Fibroblast of skin of scalp (primary cell): Measurements from ENCODE around the gene CTF1.

ENCODE experiments used
- DNase-seq: peaks from one replicate; pipeline ENCODE4 v3.0.0-alpha.2; 2013

CTF1 gene

DNA sequence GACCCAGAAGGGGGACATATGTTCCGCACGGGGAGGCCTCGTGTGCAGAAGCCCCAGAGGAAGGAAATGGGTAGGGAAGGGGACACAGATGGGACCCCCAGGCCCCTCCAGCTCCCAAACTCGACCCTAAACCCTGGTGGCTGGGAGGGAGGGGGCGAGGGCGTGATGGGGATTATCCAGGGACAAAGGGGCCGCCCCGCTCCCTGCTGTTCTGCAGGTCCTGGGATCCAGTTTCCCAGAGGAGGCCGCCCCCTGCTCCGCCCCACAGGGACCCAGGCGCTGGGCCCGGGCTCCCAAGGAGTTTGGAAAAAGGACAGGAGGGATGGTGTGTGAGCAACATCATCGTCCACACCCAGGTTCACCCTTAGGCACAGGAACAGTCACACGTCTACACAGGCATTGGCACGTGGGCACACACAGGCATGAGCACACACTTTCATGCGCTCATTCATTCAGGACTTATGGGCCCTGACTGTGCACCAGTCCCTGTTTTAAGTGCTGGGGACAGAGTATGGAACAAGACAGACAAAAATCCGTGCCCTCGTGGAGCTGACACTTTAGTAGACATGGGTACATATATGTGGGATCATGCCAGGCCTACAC is 14.1 kb downstream of the CTF1 start:
- DNase-seq: no peak

DNA sequence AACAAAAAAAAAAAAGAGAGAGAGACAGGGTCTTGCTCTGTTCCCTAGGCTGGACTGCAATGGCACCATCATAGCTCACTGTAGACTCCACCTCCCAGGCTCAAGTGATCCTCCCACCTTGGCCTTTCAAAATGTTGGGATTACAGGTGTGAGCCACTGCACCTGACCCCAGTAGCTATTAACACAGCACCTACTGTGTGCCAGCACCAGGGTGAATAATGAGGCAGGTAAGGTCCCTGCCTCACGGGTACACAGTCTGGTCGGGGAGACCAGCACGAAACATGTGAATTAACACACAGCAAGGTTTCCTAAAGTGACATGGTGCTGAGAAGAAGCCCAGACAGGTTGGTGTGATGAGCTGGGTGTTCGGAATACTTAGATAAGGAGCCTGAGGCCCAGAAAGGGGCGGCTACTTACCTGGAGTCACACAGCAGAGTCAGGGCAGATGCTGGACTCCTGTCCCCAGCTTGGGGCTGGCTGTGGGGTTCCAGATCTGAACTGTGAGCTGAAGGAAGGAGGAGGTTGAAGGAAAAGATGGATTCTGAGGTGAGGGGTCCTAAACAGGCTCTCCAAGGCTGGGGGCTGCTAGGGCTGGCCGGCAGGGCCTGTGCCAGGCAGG is 16.5 kb downstream of the CTF1 start:
- DNase-seq: no peak

DNA sequence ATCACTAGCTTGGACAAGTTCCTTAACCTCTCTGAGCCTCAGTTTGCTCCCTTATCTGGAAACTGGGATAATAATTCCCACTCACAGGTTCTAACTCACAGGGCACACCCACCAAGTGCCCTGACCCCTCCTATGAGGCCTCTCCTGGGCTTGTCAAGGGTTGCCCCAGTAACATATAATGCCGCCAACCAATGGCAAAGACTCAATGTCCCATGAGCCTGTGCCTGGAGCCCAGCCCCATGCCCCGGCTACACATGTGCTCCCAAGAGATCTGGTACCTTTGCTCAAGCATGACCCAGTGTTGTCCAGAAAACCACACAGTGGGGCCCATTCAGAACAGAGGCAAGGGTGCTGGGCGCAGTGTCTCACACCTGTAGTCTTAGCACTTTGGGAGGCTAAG is 18.4 kb downstream of the CTF1 start:
- DNase-seq: no peak

DNA sequence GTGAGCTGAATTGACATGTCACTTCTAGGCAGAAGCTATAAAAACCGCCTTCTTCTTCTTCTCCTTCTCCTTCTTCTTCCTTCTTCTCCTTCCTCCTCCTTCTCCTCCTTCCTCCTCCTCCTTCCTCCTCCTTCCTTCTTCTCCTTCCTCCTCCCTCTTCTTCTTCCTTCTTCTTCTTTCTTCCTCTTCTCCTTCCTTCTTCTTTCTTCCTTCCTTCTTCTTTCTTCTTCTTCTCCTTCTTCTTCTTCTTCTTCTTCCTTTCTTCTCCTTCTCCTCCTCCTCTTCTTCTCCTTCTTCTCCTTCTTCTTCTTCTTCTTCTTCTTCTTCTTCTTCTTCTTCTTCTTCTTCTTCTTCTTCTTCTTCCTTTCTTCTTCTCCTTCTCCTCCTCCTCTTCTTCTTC is 22.2 kb downstream of the CTF1 start:
- DNase-seq: no peak

DNA sequence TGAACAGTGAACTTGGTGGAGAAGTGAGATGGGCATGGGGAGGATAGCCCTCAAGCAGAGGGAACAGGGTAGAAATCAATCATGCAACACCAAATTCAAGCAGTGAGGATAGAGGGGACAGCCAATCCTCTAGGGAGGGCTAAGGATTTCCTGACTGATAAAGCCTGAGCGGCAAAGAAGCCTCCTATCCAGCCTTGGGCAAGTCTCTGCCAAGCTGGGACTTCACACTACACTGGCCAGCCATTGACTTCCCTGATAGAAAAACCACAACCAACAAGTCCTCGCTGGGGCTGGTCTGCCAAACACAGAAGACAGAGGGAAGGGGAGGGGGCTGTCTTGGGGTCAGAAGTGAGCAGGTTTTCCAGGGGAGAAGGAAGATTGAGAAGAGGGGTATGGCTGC is 24.5 kb downstream of the CTF1 start:
- DNase-seq: no peak

DNA sequence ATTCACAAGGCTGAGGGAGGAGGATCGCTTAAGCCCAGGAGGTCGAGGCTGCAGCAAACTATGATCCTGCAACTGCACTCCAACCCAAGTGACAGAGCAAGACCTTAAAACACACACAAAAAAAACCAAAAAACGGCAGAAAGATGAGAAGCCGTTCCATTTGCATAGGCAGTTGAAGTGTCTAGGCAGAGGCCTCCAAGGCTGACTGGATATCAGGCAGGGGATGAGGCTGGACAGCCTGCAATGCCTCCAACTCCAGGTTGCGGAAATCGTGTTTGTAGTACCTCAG is 25.0 kb downstream of the CTF1 start:
- DNase-seq: no peak

DNA sequence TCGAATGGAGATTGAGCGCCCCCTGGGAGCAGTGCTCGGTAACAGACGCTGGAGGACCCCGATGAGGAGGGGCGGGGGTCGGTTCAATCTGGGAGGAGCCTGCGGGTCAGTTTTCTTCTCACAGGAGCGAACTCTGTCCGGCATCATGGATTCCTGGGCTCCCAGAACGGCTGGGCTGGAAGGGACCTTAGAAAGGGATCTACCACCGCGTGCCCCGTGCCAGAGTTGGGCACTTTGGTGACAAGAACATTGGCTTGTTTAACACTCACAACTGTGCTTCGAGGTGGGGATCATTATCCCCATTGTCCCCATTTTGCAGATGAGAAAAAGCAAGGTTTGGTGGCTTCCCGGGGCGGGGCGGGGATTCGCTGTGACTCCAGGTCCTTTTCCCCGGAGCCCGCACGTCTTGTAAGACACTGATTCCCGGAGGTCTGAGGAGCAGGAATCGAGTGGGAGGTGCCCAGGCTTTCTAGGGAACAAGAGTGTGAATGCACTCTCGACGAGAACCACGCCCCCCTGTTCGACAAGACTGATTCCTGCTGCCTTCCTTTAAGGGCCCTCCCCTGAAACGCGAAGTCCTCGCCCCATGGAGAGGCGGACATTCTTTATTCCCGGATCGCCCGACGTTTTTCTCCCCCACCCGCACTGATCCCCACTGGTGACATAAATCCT is 25.5 kb downstream of the CTF1 start:
- DNase-seq: peak; percentile 90

DNA sequence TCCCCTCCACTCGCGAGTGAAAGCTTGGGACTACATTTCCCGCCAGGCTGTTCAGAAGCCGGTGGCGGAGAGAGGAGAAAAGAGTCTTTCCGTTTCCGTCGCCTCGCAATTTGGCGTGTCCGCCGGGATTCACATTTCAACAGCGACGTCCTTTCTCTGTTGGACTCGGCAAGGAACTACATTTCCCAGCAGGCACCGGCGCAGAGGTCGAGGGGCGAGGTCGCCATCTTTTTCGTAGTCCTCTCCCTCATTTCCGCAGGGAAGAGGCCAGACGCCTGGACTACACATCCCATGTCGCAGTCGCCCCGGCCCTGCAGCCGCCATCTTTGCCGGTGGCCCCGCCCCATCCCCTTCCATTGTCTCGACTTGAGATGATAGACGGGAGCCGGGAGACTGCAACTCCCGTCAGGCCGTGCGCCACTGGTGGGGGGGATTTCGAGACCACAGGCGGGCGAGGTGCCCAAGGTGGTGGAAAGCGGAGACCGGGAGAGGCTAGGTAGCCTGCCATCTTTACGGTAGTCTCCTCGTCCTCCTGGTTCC is 26.1 kb downstream of the CTF1 start:
- peak; percentile 100 for DNase-seq

DNA sequence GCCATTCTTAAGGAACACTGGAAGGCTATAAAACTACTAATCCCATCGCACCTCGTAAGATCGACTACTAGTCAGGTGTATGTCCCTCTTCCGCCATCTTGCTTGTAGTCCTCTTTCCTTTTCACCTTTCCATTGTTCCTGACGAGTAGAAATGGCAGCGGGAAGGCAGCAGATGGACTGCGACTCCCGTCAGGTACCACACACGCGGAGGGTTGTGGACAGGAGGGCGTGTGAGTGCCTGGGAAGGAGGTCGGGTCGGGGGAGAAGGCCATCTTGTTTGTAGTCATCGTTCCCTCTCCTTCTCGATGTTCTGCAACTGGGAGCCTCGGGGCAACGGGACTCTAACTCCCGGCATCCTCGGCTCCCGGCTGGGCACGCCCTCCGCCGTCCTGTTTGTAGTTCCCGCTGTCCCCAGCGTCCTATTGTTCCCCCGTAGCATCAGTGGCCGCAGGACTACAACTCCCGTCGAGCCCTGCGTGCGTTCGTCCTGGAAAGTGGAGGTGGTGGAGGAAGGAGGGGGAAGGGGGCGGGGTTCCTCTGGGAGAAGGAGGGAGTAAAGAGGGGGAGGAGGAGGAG is 26.6 kb downstream of the CTF1 start:
- DNase-seq: peak; percentile 100

DNA sequence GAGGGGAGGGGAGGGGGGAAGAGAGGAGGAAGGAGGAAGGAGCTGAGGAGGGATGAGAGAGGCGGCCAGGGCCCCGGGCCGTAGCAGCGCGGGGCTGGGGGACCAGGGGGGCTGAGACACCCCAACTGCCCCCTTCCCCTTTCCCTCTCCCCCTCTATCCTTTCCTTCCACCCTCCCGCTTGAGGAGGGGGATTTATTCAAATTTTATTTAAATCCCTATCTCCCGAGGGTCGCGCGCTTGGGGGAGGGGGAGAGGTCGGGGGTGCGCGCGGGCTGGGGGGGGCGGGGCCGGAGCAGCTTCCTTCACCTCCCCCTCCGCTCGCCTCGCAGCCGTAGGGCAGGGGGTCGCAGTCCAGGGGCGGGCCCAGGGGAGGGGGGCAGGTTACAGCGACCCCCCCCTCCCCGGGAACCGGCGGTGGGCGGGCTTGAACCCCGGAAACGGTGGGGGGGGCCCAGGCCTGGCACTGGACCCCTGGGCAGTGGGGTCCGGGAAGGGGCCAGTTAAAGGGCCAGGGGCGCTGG is 27.2 kb downstream of the CTF1 start, which contains the start of gene FBXL19:
Gene FBXL19 (plus strand): TSS at position 19 of the 522 bp plus-strand sequence. CDS start 2,183 bp downstream, outside the sequence.
- DNase-seq: no peak

DNA sequence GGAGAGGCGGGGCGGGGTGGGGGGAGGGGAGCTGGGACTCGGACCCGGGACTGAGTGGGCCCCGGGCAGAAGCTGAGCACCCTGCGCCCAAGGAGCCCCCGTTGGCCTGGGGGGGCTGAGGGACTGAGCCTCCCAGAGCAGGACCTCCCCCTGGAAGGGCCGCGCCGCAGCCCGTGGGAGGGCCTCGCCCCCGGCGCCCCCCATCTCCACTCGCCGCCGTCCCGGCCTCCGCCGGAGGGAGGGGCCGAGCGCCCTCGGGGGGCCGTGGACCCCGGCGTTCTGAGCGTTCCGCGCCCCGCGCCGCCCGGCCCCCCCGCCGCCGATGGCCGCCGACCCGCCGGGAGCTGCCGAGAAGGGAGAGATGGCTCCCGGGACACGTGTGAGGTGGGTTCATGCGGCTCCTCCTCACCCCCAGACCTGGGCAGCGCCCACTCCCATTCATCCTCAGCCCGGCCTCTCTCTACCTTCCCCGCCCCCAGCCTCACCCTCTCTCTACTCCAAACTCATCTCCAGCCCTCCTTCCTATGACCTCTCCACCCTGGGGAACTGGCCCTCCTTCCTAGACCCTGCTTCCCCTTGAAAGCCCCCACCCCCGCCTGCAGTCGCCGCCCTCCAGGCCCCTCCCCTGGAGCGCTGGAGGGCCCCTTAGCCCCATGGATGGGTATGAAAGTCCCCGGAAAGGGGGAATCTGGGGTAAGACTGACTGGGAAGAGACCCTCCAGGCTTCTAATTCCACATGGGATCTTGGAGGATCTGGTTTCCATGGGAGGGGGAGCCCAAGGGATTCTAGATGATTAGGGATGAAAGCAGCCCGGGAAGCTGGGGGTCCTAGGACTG is 27.9 kb downstream of the CTF1 start:
- DNase-seq: no peak

DNA sequence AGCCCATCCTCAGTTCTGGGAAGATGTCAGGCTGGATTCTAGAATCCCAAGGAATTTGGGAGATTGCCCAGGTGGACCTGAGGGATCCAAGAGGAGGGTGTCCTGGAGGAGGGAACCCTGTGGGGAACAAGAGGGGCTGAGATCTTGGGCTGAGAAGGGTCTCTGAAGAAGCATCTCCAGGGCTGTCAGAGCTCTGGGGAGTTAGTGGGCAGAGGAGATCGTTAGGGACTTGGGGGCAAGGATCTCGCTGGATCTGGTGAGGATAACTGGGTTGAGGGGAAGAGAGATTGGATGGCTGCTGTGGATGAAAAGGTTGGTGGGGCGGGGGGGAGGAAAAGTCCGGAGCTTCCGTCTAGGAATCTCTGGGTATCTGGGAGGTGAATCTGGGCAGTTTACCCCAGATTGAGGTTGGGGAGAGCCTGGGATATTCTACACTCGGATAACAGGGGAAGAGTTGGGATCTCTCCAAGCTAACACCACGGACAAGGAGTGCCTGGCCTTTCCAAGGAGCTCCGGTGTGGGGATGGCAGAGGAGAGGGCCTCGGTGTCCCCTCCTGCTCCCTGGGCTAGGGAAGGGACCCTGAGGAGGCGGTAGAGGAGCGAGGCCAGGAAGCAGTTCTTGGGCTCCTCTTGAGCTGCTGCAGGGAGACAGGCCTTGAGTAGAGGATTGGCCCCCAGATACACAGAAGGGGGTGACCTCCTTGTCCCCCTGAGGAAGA is 28.7 kb downstream of the CTF1 start:
- DNase-seq: no peak

DNA sequence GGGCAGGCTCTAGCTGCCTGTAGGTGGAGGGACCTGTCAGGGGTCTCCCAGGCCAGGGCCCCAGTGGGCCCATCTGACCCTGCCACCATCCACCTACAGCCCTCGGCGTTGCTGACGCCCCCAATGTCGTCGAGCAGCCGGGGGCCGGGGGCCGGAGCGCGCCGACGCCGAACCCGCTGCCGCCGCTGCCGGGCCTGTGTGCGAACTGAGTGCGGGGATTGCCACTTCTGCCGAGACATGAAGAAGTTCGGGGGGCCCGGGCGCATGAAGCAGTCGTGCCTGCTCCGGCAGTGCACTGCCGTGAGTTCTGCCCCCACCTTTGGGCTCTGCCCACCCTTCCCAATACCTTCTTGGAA is 29.2 kb downstream of the CTF1 start:
- DNase-seq: no peak

DNA sequence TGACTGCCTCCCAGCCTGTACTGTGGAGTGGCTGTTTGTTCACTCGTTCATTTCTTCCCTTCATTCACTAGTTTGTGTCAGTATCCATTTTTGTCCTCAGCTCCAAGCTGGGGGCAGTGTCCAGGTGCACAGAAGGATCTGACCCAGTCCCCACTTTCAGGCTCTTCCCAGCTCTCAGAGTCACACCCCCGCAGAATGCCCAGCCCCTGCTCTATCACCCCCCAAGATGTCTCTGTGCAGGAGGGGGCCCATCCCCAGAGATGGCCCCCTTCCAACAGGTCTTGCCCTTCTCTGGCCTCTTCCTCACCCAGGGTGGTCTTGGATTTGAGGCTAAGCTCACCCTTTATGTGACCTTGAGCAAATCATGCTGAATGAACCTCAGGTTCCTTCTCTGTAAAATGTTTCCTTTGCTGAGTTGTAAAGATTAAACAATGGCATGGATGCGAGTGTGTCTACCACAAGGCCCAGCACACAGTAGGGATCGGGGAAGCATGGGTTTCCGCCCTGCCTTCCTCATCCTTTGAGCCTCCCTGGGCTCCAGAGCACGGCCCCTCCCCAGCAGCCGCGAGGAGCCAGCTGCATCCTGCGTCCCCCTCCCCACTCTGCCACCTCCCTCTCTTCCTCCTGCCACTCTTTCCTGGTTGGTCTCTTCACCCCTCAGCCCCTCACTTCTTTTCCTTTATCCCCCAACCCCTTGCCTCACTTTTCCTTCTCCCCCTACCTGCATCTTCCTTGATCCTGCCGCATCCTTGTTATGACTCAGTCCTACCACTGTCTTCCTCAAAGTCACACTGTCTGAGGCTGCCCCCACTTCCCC is 29.8 kb downstream of the CTF1 start:
- no peak for DNase-seq

DNA sequence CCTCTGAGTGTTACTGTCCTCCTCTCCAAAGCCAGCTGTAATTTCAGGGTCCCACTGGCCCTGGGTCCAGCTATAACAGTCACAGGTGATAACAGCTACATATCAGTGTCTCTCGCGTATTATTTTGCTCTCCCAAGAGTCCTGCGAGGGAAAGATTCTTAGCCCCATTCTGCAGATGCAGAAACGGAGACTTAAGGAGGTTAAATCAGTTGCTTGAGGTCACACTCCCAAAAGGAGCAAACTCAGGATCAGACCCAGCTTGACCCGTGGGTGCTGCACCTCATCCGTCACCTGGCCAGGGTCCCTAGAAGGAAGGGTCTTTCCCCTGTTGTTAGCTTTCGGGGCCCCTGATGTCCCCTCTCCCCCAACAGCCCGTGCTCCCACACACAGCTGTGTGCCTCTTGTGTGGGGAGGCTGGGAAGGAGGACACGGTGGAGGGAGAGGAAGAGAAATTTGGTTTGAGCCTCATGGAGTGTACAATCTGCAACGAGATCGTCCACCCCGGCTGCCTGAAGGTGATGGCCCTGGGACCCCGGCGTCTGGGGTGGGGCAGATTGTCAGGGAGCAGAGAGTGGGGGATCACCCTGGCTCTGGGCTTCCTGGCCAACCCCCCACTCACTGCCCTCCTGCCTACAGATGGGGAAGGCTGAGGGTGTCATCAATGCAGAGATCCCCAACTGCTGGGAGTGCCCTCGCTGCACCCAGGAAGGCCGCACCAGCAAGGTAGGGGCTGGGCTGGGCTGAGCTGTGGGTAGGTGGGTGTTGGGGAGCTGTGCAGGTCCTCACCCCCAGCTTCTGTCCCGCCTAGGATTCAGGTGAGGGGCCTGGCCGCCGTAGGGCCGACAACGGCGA is 30.7 kb downstream of the CTF1 start:
- DNase-seq: no peak

DNA sequence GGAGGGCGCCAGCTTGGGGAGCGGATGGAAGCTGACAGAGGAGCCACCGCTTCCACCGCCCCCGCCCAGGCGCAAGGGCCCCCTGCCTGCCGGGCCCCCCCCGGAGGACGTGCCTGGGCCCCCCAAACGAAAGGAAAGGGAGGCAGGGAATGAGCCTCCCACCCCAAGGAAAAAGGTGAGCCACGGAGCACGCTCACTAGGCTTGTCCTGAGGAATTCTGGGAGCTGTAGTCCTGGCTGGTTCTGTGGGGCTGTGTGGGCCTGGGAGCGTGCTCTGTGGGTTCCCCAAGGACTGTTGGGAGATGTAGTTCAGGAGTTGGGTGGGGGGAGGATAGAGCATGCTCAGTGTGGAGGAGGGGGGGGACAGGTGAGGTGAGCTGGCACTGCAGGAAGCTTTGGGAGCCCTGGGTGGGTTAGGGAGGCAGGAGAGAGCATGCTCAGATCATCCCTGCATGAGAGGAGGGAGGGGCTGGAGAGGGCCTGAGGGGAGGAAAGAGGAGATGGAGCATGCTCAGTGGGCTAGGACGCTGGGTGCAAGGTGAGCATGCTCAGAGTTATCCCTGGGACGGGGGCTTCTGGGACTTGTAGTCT is 31.5 kb downstream of the CTF1 start:
- peak; percentile 49 for DNase-seq

DNA sequence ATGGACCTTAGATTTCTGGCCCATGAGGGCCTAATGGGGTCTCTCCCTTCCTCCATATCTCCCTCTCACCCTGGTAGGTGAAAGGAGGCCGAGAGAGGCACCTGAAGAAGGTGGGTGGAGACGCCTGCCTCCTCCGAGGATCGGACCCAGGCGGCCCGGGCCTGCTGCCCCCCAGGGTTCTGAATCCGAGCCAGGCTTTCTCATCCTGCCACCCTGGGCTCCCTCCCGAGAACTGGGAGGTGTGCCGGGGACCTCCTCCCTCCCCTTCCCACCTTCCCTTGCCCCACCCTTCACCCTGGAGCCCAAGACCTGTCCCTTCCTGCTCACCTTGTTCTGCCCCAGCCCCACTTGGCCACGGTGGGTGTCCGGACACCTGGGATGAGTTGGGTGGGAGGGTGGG is 32.0 kb downstream of the CTF1 start:
- DNase-seq: no peak

DNA sequence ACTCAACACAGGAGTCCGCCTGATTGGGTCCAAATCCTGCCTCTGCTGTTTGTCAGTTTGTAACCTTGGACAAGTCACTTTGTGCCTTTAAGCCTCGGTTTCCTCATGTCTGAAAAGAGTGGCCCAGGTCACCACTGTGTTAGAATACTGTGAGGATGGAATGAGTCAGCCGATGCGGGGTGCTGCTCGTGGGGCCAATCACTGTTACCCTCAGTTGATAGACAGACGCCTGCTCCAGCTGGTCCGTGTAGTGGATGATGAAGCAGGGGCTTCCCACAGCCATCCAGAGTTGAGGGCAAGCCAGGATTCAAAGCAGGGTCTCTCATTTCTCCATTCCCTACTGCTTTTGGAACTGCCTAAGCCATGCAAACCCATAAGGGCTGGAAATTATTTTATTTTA is 32.8 kb downstream of the CTF1 start:
- no peak for DNase-seq

DNA sequence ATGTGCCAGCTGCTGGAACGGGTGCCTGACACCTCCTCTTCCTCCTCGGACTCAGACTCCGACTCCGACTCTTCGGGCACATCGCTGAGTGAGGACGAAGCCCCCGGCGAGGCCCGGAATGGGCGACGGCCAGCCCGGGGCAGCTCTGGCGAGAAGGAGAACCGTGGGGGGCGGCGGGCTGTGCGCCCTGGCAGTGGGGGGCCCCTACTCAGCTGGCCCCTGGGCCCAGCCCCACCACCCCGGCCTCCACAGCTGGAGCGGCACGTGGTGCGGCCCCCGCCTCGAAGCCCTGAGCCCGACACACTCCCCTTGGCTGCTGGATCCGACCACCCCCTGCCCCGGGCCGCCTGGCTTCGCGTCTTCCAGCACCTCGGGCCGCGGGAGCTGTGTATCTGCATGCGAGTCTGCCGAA is 33.8 kb downstream of the CTF1 start:
- DNase-seq: no peak
